Neural progenitor cell (in vitro differentiated cells): ENCODE data around the gene NAA10. TPM values are rescaled to one million over a fixed set of nuclear protein-coding genes. Genes with fewer than 3 reads are reported as not detected.

Source experiments
- DNase-seq: peaks from one replicate; pipeline ENCODE4 v3.0.0-alpha.2; 2016; ENCODE audit warnings: low spot score
- H2AFZ ChIP-seq: fragments of 200-600 bp; sonication (generic); replicated peaks from 2 replicates; pipeline ENCODE4 v1.6.1; 2016; ENCODE audit warnings: antibody characterized with exemption
- H3F3A ChIP-seq: fragments of 200-600 bp; sonication (generic); 2 replicates; pipeline ENCODE4 v1.6.1; 2016; ENCODE audit warnings: antibody characterized with exemption, low read depth
- H3K27ac ChIP-seq: fragments of 200-600 bp; sonication (generic); 2 replicates; pipeline ENCODE4 v1.5.1; 2016; ENCODE audit warnings: mild to moderate bottlenecking
- H3K27me3 ChIP-seq: fragments of 200-600 bp; sonication (generic); 2 replicates; pipeline ENCODE4 v1.6.1; 2016; ENCODE audit warnings: mild to moderate bottlenecking, moderate library complexity
- H3K36me3 ChIP-seq: fragments of 200-600 bp; sonication (generic); 2 replicates; pipeline ENCODE4 v1.5.1; 2016
- H3K4me1 ChIP-seq: fragments of 200-600 bp; sonication (generic); 2 replicates; pipeline ENCODE4 v1.6.1; 2016; ENCODE audit warnings: mixed run types
- H3K4me2 ChIP-seq: fragments of 200-600 bp; sonication (generic); 2 replicates; pipeline ENCODE4 v1.6.1; 2016
- H3K4me3 ChIP-seq: fragments of 200-600 bp; sonication (generic); 2 replicates; pipeline ENCODE4 v1.5.1; 2016
- H3K79me2 ChIP-seq: fragments of 200-600 bp; sonication (generic); 2 replicates; pipeline ENCODE4 v1.6.1; 2016; ENCODE audit warnings: low read depth
- H3K9ac ChIP-seq: fragments of 200-600 bp; sonication (generic); 2 replicates; pipeline ENCODE4 v1.6.1; 2016
- H3K9me3 ChIP-seq: fragments of 200-600 bp; sonication (generic); 2 replicates; pipeline ENCODE4 v1.5.1; 2016; ENCODE audit warnings: low read depth
- H4K20me1 ChIP-seq: fragments of 200-600 bp; sonication (generic); 2 replicates; pipeline ENCODE4 v1.6.1; 2016; ENCODE audit warnings: low read depth
- H3K27ac Mint-ChIP-seq: 3 replicates; pipeline ENCODE4 v1.8.0; 2021; ENCODE audit warnings: mixed read lengths
- H3K27me3 Mint-ChIP-seq: 2 replicates; pipeline ENCODE4 v1.8.0; 2022; ENCODE audit warnings: low read depth, mild to moderate bottlenecking, inconsistent platforms, moderate library complexity, mixed read lengths; ENCODE audit not compliant: insufficient read depth
- H3K36me3 Mint-ChIP-seq: 3 replicates; pipeline ENCODE4 v1.8.0; 2021; ENCODE audit warnings: mixed read lengths
- H3K4me1 Mint-ChIP-seq: 3 replicates; pipeline ENCODE4 v1.8.0; 2021; ENCODE audit warnings: mixed read lengths
- H3K4me3 Mint-ChIP-seq: 3 replicates; pipeline ENCODE4 v1.8.0; 2021; ENCODE audit warnings: mild to moderate bottlenecking, moderate library complexity, mixed read lengths
- H3K9me3 Mint-ChIP-seq: 3 replicates; pipeline ENCODE4 v1.8.0; 2020; ENCODE audit warnings: mixed read lengths
- EZH2 ChIP-seq: fragments of 200-600 bp; sonication (generic); IDR thresholded peaks from 2 replicates; pipeline ENCODE4 v1.6.1; 2017; ENCODE audit warnings: antibody characterized with exemption, mild to moderate bottlenecking, moderate library complexity
- EZH2phosphoT487 ChIP-seq: fragments of 200-600 bp; sonication (generic); IDR thresholded peaks from 2 replicates; pipeline ENCODE4 v1.6.1; 2017; ENCODE audit warnings: antibody characterized with exemption
- total RNA-seq: library from RNA; depleted of rRNA; stranded (reverse); fragments of >200 nt; gene quantifications from 2 replicates; pipeline ENCODE4 v1.2.3, GENCODE V29; 2015; ENCODE audit warnings: low replicate concordance
- TF ChIP-seq, protein P1 (sequence below): fragments of 200-600 bp; sonication (generic); IDR thresholded peaks from 2 replicates; pipeline ENCODE4 v1.5.1; 2017; ENCODE audit warnings: antibody characterized with exemption, mild to moderate bottlenecking

NAA10 gene
- total RNA-seq, 1 donor from 2014 or later: 55.5 TPM

DNA sequence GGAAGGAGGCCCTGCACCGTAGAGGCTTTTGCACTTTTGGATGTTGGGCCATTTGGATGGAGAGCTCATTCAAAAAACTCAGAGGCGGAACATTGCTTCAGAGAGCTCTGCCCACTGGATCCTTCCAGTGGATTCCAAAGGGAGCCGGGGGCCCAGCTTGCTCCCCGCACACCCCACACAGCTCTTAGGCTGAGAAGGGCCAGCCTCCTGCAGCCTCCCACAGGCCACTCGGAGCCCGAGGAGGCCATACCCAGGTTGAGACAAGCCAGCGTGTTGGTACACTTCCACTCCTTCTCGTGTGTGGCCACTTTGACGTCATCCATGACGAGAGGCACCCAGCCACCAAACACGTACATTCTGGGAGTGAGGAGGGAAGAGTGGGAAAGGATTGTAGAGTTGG lies 26.5 kb upstream of the NAA10 start:
- H3K27ac Mint-ChIP-seq: no peak overlapping the region
- Histone ChIP-seq H2AFZ (no peak overlapping the region), H3K27me3 (no peaks in the 10 kb centered on the region), H3K4me3 (no peak overlapping the region), H3F3A (no peaks in the 10 kb centered on the region), H3K79me2 (peaks cover 39% of the 10 kb centered on the region), H4K20me1 (peaks cover 22% of the 10 kb centered on the region), H3K9ac (no peak overlapping the region), H3K4me2 (no peak overlapping the region), H3K4me1 (no peaks in the 10 kb centered on the region), H3K9me3 (no peaks in the 10 kb centered on the region), H3K27ac (no peak overlapping the region), H3K36me3 (no peaks in the 10 kb centered on the region)
- H3K9me3 Mint-ChIP-seq: no peaks in the 10 kb centered on the region
- peaks cover 28% of the 10 kb centered on the region for H3K36me3 Mint-ChIP-seq
- peaks cover 4% of the 10 kb centered on the region for H3K27me3 Mint-ChIP-seq
- H3K4me3 Mint-ChIP-seq: no peak overlapping the region
- H3K4me1 Mint-ChIP-seq: peaks cover 8% of the 10 kb centered on the region
- DNase-seq: no peak
- TF ChIP-seq EZH2phosphoT487 (no peak), EZH2 (no peak)
- TF ChIP-seq, protein P1, sequence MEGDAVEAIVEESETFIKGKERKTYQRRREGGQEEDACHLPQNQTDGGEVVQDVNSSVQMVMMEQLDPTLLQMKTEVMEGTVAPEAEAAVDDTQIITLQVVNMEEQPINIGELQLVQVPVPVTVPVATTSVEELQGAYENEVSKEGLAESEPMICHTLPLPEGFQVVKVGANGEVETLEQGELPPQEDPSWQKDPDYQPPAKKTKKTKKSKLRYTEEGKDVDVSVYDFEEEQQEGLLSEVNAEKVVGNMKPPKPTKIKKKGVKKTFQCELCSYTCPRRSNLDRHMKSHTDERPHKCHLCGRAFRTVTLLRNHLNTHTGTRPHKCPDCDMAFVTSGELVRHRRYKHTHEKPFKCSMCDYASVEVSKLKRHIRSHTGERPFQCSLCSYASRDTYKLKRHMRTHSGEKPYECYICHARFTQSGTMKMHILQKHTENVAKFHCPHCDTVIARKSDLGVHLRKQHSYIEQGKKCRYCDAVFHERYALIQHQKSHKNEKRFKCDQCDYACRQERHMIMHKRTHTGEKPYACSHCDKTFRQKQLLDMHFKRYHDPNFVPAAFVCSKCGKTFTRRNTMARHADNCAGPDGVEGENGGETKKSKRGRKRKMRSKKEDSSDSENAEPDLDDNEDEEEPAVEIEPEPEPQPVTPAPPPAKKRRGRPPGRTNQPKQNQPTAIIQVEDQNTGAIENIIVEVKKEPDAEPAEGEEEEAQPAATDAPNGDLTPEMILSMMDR: no peak

DNA sequence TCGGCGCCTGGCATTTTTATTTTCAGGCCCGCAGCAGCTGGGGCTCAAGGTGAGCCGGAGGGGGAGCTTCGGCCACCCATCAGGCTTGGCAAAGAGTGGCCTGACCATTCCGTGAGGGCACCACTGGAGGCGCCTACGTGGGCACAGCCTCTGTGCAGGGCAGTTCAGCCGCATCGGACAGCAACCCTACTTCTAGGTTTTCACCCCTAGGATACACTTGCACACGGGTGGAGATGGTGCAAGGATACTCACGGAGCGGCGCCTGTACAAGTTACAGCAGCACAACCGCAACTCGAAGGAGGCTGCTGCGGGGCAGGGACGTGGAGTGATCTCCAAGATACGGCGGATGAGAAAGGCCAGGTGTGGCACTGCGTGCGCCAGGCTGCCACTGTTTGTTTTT lies 25.9 kb upstream of the NAA10 start:
- Histone ChIP-seq H3K4me2 (no peak overlapping the region), H3F3A (no peaks in the 10 kb centered on the region), H3K27me3 (no peaks in the 10 kb centered on the region), H2AFZ (no peak overlapping the region), H3K79me2 (peaks cover 34% of the 10 kb centered on the region), H4K20me1 (peaks cover 17% of the 10 kb centered on the region), H3K4me1 (no peaks in the 10 kb centered on the region), H3K4me3 (no peak overlapping the region), H3K9me3 (no peaks in the 10 kb centered on the region), H3K36me3 (no peaks in the 10 kb centered on the region), H3K9ac (no peak overlapping the region), H3K27ac (no peak overlapping the region)
- DNase-seq: no peak
- no peak overlapping the region for H3K4me3 Mint-ChIP-seq
- no peak for TF ChIP-seq EZH2phosphoT487
- TF ChIP-seq, protein P1: no peak
- peaks cover 4% of the 10 kb centered on the region for H3K27me3 Mint-ChIP-seq
- peaks cover 4% of the 10 kb centered on the region for H3K4me1 Mint-ChIP-seq
- H3K27ac Mint-ChIP-seq: no peak overlapping the region
- peaks cover 29% of the 10 kb centered on the region for H3K36me3 Mint-ChIP-seq
- no peaks in the 10 kb centered on the region for H3K9me3 Mint-ChIP-seq

DNA sequence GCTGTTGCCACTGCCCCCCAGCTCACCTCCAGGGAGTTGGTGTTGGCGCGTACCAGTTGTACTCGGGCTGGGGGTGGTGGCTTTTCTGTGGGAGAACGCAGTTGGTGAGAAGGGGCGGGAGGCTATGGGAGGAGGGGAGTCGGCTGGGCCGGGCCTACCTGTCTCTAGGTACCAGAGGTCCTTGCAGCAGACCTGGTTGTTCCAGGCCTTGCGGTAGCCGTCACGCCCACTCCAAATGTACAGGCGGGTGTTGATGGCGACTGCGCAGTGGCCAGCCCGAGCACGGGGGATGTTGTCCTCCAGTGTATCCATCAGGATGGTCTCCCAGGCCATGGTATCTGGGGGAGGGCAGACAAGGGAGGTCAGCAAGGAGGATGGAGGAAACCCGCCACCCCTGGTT lies 25.2 kb upstream of the NAA10 start:
- no peaks in the 10 kb centered on the region for H3K36me3 ChIP-seq
- no peak overlapping the region for H3K27ac ChIP-seq
- no peaks in the 10 kb centered on the region for H3K27me3 ChIP-seq
- peaks cover 4% of the 10 kb centered on the region for H3K27me3 Mint-ChIP-seq
- no peak overlapping the region for H3K4me3 ChIP-seq
- no peak overlapping the region for H3K9ac ChIP-seq
- TF ChIP-seq EZH2phosphoT487 (no peak), EZH2 (no peak)
- TF ChIP-seq, protein P1: no peak
- peaks cover 27% of the 10 kb centered on the region for H3K79me2 ChIP-seq
- no peak overlapping the region for H3K4me3 Mint-ChIP-seq
- peaks cover 10% of the 10 kb centered on the region for H4K20me1 ChIP-seq
- no peak for DNase-seq
- no peaks in the 10 kb centered on the region for H3K9me3 ChIP-seq
- no peaks in the 10 kb centered on the region for H3K9me3 Mint-ChIP-seq
- peaks cover 4% of the 10 kb centered on the region for H3K4me1 Mint-ChIP-seq
- H2AFZ ChIP-seq: no peak overlapping the region
- H3K27ac Mint-ChIP-seq: no peak overlapping the region
- peaks cover 35% of the 10 kb centered on the region for H3K36me3 Mint-ChIP-seq
- H3F3A ChIP-seq: no peaks in the 10 kb centered on the region
- H3K4me1 ChIP-seq: no peaks in the 10 kb centered on the region
- no peak overlapping the region for H3K4me2 ChIP-seq
